ENCODE results near the gene ZNRF3.

DNA sequence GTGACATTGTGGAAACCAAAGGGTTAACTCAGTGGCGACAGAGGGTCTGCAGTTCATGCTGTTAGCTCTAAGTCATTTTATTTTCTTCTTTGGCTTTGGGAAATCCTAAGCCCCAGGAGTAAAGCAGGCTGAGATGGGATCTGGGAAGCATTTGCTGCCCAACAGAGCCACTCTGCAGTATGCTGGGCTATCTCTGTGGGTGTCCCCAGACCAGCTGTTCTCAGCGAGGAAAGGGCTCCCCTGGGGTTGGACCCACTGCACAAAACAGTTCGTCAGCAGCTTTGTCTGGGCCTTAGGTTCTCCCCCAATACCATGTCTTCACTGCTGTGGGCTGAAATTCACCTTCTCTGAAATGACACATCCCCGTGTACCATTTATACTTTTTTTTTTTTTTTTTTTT is 223.5 kb downstream of the ZNRF3 start:
- TF ChIP-seq, protein P1, sequence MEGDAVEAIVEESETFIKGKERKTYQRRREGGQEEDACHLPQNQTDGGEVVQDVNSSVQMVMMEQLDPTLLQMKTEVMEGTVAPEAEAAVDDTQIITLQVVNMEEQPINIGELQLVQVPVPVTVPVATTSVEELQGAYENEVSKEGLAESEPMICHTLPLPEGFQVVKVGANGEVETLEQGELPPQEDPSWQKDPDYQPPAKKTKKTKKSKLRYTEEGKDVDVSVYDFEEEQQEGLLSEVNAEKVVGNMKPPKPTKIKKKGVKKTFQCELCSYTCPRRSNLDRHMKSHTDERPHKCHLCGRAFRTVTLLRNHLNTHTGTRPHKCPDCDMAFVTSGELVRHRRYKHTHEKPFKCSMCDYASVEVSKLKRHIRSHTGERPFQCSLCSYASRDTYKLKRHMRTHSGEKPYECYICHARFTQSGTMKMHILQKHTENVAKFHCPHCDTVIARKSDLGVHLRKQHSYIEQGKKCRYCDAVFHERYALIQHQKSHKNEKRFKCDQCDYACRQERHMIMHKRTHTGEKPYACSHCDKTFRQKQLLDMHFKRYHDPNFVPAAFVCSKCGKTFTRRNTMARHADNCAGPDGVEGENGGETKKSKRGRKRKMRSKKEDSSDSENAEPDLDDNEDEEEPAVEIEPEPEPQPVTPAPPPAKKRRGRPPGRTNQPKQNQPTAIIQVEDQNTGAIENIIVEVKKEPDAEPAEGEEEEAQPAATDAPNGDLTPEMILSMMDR (IDR thresholded peaks at IDR 0.05) = no peak
- TF ChIP-seq POLR2A (IDR thresholded peaks at IDR 0.05) = no peak

Data from uterus (tissue), 2 donors.